Endometrial microvascular endothelial cells (primary cell): ENCODE results near the gene NPAS3. TPM values are rescaled to one million over a fixed set of nuclear protein-coding genes. Genes with fewer than 3 reads are reported as not detected.

Experiments used
- in situ Hi-C: cut with HindIII; loops from 2 replicates; pipeline ENCODE4 v1.10.0; 2017; ENCODE audit warnings: low sequenced_read_pairs, low pct_unique_long_range_greater_than_20kb; ENCODE audit errors: inconsistent ontology term
- total RNA-seq: library from RNA; depleted of rRNA; stranded (reverse); fragments of >200 nt; gene quantifications from one replicate; pipeline ENCODE4 v1.2.3, GENCODE V29; 2015; ENCODE audit errors: inconsistent ontology term

NPAS3 gene
- total RNA-seq, 1 donor from 2014 or later, result not detected

DNA sequence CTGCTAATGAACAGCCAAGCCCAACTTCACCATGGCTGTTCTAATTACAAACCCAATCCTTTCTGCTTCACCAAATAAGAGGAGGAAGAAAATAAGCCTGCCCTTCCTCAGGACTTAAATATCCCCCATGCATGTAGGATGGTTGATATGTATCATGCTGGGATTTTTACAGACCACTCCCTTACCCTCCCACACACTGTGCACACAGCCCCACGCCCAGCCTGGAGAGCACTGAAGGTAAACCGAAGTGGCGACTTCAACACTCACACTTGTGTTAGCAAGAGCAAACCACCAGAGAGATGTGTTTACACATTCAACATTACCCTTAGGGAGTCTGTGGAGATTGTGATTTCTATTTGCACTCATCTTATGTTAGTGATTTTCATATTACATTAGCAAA is 771.0 kb downstream of the NPAS3 start:
- in situ Hi-C loops, result no loop called here

DNA sequence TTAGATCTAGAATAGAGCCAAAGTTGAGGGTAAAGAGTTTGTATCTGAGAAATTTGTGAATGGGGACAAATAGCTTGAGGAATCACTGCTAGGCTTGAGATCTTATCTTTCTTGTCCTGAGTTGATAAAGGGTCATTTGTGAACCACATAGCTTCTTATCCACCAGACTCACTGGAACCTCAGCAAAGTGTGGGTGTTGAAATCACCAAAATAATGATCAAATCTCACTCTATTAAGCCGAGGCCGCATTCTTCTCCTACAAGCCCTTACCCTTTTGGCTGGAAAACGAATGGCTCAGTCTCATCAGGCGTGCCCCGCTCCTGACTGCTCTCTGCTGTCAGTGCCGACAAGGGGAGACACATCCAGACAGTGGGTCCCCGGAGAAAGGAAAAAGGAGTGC is 771.6 kb downstream of the NPAS3 start:
- in situ Hi-C loops, result no loop called here

DNA sequence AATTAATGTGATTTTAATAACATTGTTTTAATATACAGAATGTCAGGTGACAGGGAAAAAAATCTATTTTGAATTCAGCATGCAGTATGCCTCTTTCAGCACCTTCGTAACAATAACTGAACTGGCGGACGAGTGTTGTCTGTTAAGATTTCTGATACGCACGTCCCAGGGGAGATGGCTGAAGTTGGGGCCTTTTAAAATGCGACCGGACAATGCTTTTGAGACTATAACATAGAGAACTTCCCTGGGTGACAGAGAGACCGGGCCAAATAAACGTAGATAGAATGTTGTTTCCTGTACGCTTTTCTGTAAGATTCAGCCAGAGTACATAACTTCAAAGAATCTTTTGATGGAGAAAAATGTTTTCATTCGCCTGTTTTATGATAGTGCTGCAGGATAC is 772.5 kb downstream of the NPAS3 start:
- in situ Hi-C loops, result no loop called here

DNA sequence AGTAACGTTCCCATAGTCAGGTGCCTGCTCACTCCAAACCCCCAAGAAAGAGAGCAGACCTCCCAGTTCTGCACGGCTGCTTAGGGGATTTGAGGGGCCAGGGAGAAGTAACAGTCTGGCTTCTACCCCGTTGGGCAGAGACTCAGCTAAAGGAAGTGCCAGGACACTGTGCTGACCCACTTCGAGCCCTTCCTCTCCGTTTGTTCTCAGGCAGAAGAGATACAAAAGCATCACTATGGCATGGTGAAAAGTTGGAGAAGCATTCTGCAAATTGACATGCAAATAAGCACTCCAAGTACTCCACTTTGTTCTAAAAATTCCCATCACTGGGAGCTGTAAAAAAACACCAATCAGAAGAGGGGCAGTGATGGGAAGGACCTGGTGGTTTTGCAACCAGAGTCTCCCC is 773.1 kb downstream of the NPAS3 start:
- in situ Hi-C loops, result no loop called here

DNA sequence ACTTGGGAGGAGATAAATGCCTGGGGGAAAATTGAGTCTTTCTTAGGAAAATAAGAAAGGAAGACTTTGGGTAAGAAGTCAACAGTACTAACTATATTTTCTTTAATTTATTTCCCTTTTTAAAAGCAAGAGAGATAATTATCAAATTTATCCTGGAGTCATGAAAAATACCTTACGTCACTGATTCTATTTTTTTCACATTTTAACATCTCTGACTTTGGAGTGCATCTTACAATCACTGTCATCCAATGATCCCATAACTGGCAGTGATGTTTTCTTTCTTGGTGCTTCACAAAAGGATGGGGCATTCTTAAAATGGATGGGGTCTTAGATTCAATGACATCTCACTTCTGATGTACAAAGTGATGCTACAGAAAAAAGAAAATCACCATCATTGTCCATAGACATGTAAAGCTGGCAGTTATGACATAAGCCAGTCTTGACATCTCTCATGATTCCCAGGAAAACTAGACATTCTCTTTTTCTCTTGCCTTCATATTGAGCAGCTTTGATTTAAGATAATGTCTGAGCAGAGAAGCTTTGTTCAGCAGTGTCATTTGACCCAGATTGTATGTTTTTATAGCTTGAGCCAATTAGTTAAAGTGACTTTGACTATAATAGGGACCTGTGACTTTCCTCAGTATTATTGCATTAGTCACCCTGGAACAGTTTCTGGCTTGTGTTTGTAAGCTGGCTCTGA is 776.0 kb downstream of the NPAS3 start:
- in situ Hi-C loops, result no loop called here

DNA sequence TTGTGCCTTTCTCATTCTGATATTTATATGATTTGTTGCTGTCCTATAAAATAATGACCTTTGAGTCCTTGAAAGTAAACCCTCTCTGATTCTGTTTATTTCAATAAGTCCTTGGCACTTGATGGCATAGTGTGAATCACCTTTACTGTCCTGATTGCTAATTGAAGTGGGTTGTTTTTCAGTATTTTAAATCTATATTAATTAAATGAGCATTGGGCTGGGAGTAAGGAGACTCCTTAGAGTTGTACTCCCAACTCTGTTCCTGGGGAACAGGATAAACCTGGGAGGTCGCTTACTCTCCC is 776.5 kb downstream of the NPAS3 start:
- in situ Hi-C loops, result no loop called here

DNA sequence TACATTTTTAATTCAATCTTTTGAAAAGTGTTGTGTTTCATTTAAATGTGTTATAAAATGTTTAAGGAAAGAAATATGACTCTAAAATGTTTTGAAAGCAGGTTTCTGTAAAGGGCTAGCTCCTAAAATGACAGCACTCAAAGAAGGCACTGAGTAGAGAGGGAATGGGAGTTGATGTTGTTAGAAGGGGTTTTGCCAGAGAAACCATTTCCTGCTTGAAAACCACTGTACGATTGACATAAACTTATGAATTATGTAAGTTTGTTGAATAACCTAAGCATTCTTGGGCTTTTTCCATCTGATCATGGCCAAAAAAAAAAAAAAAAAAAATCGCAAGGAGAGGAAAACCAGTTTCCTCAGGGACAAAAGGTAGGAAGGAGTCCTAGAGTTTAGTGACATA is 778.2 kb downstream of the NPAS3 start:
- in situ Hi-C loops, result no loop called here

DNA sequence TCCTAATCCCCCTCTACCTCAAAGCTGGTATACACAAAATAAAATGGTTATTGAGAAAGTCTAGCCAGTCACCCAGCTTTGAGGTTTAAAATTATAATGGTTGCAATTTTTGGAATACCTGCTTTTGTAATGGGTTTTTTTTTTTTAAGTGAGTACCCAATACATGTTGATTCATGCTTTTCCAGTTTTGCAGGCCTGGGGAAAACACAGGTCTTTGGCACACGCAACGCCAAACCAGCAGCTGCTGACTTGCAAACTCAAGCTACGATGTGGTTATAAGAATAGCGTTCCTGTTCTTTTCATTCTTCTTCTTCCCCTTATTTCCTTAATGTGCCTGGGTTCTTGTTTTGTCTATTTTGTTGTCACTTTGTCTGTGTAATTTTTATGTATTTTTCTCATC is 779.2 kb downstream of the NPAS3 start:
- in situ Hi-C loops, result no loop called here

DNA sequence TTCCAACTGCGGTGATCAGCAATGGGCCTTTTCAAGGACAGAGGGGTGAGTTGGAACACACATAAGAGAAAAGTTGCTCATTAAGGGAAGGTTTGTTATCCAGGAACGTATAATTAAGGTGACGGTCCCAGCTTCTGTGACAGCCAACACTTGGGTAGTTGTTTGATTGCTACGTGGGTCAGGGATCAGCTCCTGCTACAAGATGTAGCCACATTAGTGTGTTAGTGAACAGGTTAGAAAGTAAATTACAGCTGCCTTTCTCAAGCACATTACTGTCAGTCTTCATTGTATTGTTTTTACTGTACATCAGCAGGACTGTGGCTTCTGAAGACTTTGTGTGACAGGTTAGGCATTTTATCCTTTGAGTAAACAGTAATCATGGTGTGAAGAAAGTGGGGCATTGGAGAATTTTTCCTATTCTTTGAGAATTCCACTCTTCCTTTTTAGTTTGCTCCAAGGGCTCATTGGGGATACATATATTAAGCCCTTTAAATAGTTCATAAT is 781.7 kb downstream of the NPAS3 start:
- in situ Hi-C loops, result no loop called here

DNA sequence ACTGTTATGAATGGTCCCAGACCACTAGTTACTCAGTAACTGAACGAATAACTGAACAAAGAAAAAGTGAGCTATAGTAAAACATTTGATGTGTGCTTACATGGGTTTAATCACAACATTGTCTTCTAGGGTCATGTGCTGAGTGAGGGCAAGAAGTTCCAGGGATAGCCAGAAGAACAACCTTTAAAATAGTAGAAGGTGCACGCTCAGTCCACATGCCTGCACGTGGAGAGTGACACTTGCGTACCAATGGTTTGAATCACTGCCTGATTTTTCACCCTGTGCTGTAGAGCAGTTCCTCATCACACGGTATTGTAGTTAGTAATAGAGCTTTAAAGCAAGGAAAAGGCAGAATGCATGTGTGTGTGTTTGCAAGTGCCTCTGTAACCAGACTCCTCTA is 788.0 kb downstream of the NPAS3 start:
- in situ Hi-C loops, result no loop called here

DNA sequence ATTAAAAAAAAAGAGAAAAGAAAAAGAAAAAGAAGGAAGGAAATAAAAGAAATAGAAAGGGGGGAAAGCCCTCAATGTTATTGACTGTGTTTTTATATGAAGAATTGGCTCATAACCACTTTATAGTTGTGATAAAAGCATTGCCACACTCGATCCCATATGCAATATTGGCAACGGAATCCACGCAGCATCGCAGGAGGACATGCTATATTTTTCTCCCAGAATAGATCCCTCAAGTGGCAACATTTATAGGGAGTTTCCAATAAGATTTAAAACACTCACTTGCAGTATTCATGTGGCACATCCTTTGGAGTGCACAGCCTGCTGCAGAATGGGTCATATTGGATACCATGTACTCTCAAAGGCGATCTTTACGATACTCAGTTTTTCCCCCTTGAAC is 788.9 kb downstream of the NPAS3 start:
- in situ Hi-C loops, result no loop called here

DNA sequence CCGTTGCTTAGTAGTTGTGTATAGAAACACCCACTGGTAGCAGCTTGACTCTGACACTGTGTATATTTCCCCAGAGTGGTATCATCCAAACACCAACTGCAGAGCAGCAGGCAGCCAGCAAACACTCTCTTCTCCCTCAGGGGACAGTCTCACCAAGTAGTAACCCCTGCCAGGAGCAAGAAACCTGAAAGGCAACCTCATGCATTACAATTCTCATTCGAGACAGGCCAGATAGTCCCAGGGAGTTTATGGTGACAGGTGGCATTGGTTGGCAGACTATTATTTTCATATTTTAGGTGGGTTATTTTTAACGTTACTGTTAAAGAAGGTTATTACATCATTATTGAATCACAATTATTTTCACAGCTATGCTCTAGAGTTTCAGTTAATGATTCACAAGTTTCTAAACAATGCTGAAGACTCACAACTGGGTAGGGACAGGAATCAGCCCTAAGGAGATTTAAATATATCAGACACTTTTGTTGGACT is 789.4 kb downstream of the NPAS3 start:
- in situ Hi-C loops, result no loop called here

DNA sequence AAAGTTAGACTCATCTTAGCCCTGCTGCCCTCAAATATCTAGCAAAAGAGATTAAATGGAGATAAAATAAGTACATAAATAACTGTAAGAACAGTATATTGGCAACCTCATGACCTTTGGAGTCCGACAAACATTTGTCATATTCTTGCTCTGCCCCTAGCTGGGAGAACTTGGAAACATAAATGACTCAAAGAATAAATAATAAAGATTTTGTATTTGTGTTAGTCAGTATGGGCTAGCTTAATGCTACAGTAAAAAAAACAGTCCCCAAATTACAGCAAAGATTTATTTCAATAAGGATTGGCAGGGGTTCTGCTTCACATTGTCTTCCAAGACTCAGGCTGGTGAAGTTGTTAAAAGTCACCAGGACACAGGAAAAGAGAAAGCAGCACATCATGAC is 791.5 kb downstream of the NPAS3 start:
- in situ Hi-C loops, result no loop called here

DNA sequence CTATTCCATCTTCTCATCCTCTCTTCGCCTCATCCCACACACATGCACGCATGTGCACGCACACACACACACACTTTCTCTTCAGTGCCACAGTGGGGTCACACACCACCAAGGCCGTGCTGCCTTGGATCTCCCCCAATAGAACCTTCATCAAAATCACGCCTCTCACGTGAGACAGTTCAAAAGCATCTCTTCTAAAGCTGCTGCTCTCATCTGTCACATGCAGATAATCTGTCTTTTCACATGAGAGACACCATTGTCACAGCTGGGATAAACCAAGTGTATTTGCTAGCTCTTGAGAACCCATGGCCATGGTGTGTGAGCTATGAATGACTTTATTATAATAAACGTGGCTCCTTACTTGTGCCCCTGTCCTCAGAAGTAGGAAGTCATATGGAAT is 793.5 kb downstream of the NPAS3 start:
- in situ Hi-C loops, result no loop called here

DNA sequence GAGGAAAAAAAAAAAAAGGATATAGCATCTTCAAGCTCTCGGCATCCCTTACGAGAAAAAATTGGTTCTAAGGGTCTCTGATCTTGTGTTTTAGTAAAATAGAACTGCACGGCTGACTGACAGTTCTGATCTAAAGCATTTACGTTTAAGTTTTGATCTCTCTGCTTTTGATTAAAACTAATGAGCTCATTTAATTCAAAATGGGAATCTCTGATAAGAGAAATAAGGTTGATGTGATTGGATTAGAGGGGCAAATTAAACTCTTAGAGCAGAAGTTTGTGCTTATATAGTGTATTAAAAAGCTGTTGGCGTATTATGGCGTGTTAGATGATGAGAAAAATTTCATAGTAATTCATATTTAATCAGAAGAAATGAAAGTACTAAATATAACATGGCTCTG is 794.6 kb downstream of the NPAS3 start:
- in situ Hi-C loops, result no loop called here

DNA sequence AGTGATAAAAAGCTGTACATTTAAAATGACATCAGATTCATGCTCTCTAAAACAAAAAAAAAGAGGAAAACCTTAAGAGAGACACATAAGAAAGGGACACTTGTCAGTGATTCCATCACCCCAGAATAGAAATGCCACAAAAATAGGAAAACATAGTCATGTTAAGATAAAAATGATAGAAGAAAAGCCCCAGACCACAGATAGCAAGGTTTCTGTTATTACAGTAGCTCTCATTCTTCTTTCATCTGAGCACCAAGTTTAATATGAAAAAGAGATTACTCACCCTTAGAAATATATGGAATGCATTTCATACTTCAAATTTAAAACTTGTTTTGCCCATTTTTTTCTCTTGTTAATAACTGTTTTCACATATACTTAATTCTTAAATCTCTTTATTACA is 795.0 kb downstream of the NPAS3 start:
- in situ Hi-C loops, result no loop called here

DNA sequence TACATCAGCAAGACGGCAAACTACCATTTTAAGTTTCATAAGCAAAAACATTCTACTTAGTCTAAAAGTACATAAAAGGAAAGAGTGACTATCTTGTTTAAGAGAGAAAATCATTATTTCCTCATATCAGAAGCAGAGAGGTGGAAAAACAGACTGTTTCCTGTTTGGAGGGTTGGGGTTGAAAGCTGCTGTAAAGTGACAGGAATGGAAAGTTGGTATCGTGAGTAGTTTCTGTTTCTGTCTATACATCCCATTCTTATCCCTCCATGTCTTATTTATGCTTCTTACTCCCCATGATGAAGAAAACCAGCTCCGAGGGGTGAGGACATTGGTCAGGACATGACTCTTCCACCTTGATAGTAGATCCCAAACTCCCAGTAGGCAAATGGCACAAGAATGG is 795.7 kb downstream of the NPAS3 start:
- in situ Hi-C loops, result no loop called here

DNA sequence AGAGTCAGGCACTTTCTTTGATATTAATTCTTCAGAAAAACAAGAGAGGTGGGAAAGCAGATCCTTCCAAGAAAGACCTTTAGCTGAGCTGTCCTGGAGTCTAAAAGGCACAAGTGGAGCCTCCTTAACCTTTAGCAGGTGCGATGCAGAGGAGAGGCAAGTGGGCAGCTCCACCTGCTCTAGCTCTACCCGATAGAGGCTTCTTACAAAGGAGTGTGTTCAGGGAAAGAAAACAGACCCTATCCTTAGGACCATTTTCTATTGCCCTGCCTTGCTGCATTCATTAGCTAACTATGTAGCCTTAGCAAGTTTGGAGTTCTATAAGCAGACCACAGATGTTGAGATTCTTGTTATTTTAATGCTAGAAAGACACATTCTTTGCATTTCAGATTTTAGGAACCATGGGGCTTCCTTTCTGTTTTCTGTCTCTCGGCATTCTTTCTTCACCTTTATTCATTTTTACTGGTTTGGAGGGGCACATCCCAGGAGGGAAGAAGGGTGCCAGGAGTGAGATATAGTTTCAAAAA is 797.7 kb downstream of the NPAS3 start:
- in situ Hi-C loops, result no loop called here

DNA sequence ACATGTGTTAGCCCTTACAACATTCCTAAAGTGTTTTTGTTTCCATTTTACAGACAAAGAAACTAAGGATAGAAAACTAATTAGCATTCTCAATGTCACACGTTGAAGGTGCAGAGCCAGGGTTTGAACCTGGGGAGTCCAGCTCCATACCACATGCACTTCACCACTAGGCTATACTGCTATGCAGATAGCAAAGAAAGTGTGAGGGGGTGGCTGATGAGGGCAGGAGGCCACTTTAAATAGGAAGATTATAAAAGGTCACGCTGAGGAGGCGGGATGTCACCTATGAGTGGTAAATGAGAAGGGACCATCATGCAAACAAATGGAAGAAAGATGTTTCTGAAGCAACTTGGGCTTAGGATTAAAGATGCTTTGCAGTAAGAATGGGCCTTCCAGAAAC is 798.3 kb downstream of the NPAS3 start:
- in situ Hi-C loops, result no loop called here

DNA sequence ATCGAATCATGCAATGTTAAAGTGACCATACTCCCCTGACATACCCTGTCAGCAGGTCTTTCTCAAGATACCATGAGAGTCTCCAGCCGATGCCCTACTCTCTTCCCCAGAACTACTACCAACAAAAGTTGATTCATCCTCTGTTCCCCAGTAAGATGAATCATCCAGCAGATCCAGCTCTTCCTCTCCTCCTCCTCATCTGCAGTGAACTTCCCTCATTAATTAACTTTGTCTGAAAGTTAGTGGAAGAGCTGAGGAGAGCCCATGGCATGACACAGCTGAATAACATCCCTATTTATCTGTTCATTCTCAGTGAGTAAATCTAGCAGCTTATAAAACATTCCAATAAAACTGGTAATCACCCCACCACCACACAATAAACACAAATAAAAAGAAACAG is 798.8 kb downstream of the NPAS3 start:
- in situ Hi-C loops, result no loop called here

DNA sequence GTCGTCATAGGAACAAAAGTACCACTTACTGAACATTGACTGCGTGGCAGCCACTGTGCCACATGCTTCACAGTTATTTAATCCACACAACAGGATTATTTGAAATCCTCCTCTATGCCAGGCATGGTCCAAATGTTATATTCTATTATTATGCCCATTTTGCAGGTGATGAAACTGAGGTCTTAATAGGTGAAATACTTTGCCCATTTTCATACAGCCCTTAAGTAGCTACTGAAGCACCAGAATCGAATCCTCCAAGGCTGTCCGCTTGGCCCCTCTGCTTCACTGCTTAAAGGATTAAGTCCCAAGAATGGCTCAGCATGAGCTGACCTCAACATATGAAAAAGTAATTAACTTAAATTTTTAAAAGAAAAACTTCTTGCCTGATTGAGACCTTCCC is 799.4 kb downstream of the NPAS3 start:
- in situ Hi-C loops, result no loop called here
